NCI-H1092 (cell line): ENCODE results near the gene ERC2.

Experiments
- DNase-seq: peaks from one replicate; lab custom pipeline; 2025; lab: John Stamatoyannopoulos, UW

The ERC2 gene

GRCh38 chr3:56366641-56367162 lies 101.6 kb downstream of the ERC2 start:
- no peak for DNase-seq

GRCh38 chr3:56365905-56366640 lies 102.2 kb downstream of the ERC2 start:
- DNase-seq, result no peak

GRCh38 chr3:56364665-56365064 lies 103.6 kb downstream of the ERC2 start:
- DNase-seq, result no peak

GRCh38 chr3:56363720-56364119 lies 104.5 kb downstream of the ERC2 start:
- no peak for DNase-seq

GRCh38 chr3:56361731-56362130 lies 106.5 kb downstream of the ERC2 start:
- no peak for DNase-seq

GRCh38 chr3:56357266-56357665 lies 111.0 kb downstream of the ERC2 start:
- no peak for DNase-seq

GRCh38 chr3:56356808-56357207 lies 111.5 kb downstream of the ERC2 start:
- no peak for DNase-seq

- no peak for DNase-seq
Observed at GRCh38 chr3:56355570-56356185, 112.6 kb downstream of the ERC2 start.

GRCh38 chr3:56351537-56351936 lies 116.7 kb downstream of the ERC2 start:
- no peak for DNase-seq

- peak; percentile 14 for DNase-seq
Observed at GRCh38 chr3:56347219-56347871, 120.9 kb downstream of the ERC2 start.

GRCh38 chr3:56342475-56342874 lies 125.8 kb downstream of the ERC2 start:
- DNase-seq, result no peak

- no peak for DNase-seq
Observed at GRCh38 chr3:56339671-56340070, 128.6 kb downstream of the ERC2 start.

- DNase-seq, result no peak
Observed at GRCh38 chr3:56339244-56339643, 129.0 kb downstream of the ERC2 start.

GRCh38 chr3:56336023-56336422 lies 132.2 kb downstream of the ERC2 start:
- no peak for DNase-seq

GRCh38 chr3:56324473-56324872 lies 143.8 kb downstream of the ERC2 start:
- DNase-seq, result no peak

GRCh38 chr3:56323986-56324420 lies 144.3 kb downstream of the ERC2 start:
- no peak for DNase-seq

- DNase-seq, result no peak
Observed at GRCh38 chr3:56322862-56323261, 145.4 kb downstream of the ERC2 start.

GRCh38 chr3:56321892-56322291 lies 146.4 kb downstream of the ERC2 start:
- DNase-seq, result no peak

GRCh38 chr3:56321383-56321782 lies 146.9 kb downstream of the ERC2 start:
- DNase-seq, result no peak

- no peak for DNase-seq
Observed at GRCh38 chr3:56320883-56321282, 147.4 kb downstream of the ERC2 start.

GRCh38 chr3:56318891-56319290 lies 149.4 kb downstream of the ERC2 start:
- no peak for DNase-seq

- no peak for DNase-seq
Observed at GRCh38 chr3:56316944-56317343, 151.3 kb downstream of the ERC2 start.

GRCh38 chr3:56314842-56315241 lies 153.4 kb downstream of the ERC2 start:
- no peak for DNase-seq
